K562 (cell line): ENCODE data around the gene ASB13. TPM values are rescaled to one million over a fixed set of nuclear protein-coding genes. Genes with fewer than 3 reads are reported as not detected.
A peak's percentile ranks its signal among the peaks of the same experiment; 100 is the strongest.

Experiments
- ELF4 ChIP-seq: fragments of 450-650 bp; formaldehyde crosslinking; IDR thresholded peaks from 2 replicates; pipeline ENCODE4 v1.4.0; 2022; ENCODE audit warnings: missing genetic modification characterization
- ESRRA ChIP-seq: fragments of 450-650 bp; IDR thresholded peaks from 2 replicates; pipeline ENCODE4 v1.6.1; 2014; ENCODE audit warnings: low read depth, mild to moderate bottlenecking, moderate library complexity, borderline replicate concordance
- FOXA3 ChIP-seq, 2 experiments: fragments of 450-650 bp in 1 of 2; sonication (generic) in 1 of 2; formaldehyde crosslinking; IDR thresholded peaks in 1 of 2; conservative IDR thresholded peaks in 1 of 2; 2 replicates each; pipeline versions ENCODE4 v1.4.0 to v1.8.0; 2020 to 2022; ENCODE audit warnings: mild to moderate bottlenecking in 2 of 2, missing genetic modification reagents in 1 of 2
- GTF2A2 ChIP-seq: IDR thresholded peaks from 2 replicates; pipeline ENCODE4 v1.6.1; 2016; ENCODE audit warnings: mild to moderate bottlenecking, missing genetic modification characterization, missing compliant biosample characterization
- HDAC8 ChIP-seq: fragments of 450-650 bp; IDR thresholded peaks from 2 replicates; pipeline ENCODE4 v1.6.1; 2016; ENCODE audit warnings: mild to moderate bottlenecking, missing genetic modification characterization, moderate library complexity, missing compliant biosample characterization
- MAFF ChIP-seq: IDR thresholded peaks from 2 replicates; pipeline ENCODE4 v1.6.1; 2012; ENCODE audit warnings: low read length, improper control_type of control experiment
- NR2C1 ChIP-seq, 2 experiments: fragments of 450-650 bp; IDR thresholded peaks; 2 replicates each; pipeline ENCODE4 v1.6.1; 2017; ENCODE audit warnings: mild to moderate bottlenecking in 2 of 2, antibody characterized with exemption in 1 of 2, inconsistent platforms in 1 of 2, missing compliant biosample characterization in 1 of 2, missing genetic modification characterization in 1 of 2
- POLR2A ChIP-seq: fragments of 450-650 bp; conservative IDR thresholded peaks from 2 replicates; pipeline ENCODE4 v1.6.1; 2016
- RFX1 ChIP-seq: fragments of 450-650 bp; IDR thresholded peaks from 2 replicates; pipeline ENCODE4 v1.6.1; 2016; ENCODE audit warnings: mild to moderate bottlenecking, moderate library complexity
- SIN3A ChIP-seq, 2 experiments: fragments of 150-350 bp in 1 of 2; IDR thresholded peaks; 2 replicates each; pipeline ENCODE4 v1.6.1; 2011 to 2016; ENCODE audit warnings: borderline replicate concordance in 2 of 2, low read depth in 2 of 2, low read length in 2 of 2, mild to moderate bottlenecking in 2 of 2, moderate library complexity in 2 of 2; ENCODE audit not compliant: control insufficient read depth in 1 of 2
- THAP12 ChIP-seq: fragments of 250-450 bp; sonication (Bioruptor Pico); IDR thresholded peaks from 2 replicates; pipeline ENCODE4 v1.9.0; 2021; ENCODE audit warnings: mild to moderate bottlenecking, inconsistent platforms
- ZBTB33 ChIP-seq: sonication (generic); formaldehyde crosslinking; IDR thresholded peaks from 2 replicates; pipeline ENCODE4 v1.8.1; 2023; ENCODE audit warnings: mild to moderate bottlenecking, missing genetic modification reagents
- ZNF280A ChIP-seq: fragments of 450-650 bp; IDR thresholded peaks from 2 replicates; pipeline ENCODE4 v1.6.1; 2018; ENCODE audit warnings: mild to moderate bottlenecking, low read depth; ENCODE audit not compliant: partially characterized antibody
- ZNF695 ChIP-seq: fragments of 450-650 bp; formaldehyde crosslinking; IDR thresholded peaks from 2 replicates; pipeline ENCODE4 v1.4.0; 2020; ENCODE audit warnings: mild to moderate bottlenecking, moderate library complexity
- polyA plus RNA-seq, 8 experiments: library from polyadenylated mRNA; depleted of rRNA in 4 of 8; stranded (reverse) in 5 of 8; unstranded in 3 of 8; fragments of >200 nt; fragmentation: Nextera tagmentation in 2 of 8; fragmentation: Illumina TruSeq in 1 of 8; extraction: Ambion mirVana in 2 of 8; extraction: Trizol in 1 of 8; gene quantifications; 2 replicates each; pipeline versions ENCODE4 v1.2.1 to v1.2.3, GENCODE V29; 2011 to 2014; ENCODE audit warnings: inconsistent platforms in 1 of 8, missing spikeins in 1 of 8
- total RNA-seq, 7 experiments: library from RNA; depleted of rRNA in 6 of 7; stranded (reverse); fragments of >200 nt in 6 of 7; fragmentation: Illumina TruSeq in 2 of 7; extraction: Trizol in 2 of 7; gene quantifications; 2 replicates each; pipeline versions ENCODE4 v1.2.1 to v1.2.3, GENCODE V29; 2011 to 2021; ENCODE audit warnings: low replicate concordance in 1 of 7
- TF ChIP-seq, protein P1 (sequence below): sonication (generic); formaldehyde crosslinking; IDR thresholded peaks from 2 replicates; pipeline ENCODE4 v1.8.0; 2023; ENCODE audit warnings: missing genetic modification reagents, mild to moderate bottlenecking, borderline replicate concordance

Gene ASB13
- total and polyA plus RNA-seq, 9 of the 15 experiments (the other 6 are each of a cell fraction or from before 2014, with no cell fraction given): 5.2 to 28.8 (median 16.9) TPM

DNA sequence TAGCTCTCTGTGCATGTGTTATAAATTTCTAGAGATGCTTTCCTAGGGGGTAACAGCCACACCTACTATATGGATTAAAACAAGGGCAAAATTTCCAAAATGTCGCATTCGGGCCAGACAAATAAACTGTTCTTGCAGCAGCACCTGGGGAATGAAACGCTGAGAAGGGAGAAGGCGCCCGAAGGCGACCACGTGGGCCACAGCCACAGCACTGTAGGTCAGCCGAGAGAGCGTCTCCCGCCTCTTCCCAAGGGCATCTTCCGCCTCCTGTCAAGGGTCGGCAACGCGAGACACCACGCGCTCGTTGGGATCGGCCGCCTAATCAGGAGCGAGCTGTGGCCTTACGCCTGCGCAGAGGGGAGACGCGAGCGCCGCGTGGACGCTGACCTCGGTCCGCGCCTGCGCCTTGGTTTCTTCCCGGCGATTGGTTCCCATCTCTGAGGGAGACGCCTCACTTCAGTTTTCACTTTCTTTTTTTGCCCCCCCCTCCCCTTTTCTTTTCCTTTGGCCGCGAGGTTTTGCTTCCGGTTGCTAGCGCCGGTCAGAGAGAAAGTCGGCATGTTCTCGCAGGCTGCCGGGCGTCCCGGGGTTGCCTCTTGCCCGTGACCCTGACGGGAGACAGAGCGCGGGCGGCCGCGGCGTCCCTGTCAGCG lies 18.0 kb upstream of the ASB13 start, which contains the start of gene TASOR2 (continued):
- no peak for TF ChIP-seq THAP12 (CRISPR knock-in tag)
- 0 out of 2 replicates have a peak, but pooled peaks have one; percentile 23 for TF ChIP-seq ZNF695 (CRISPR knock-in tag)
- peak; percentile 77 for TF ChIP-seq POLR2A
- TF ChIP-seq ESRRA: peak; percentile 94
- peak; percentile 96 for TF ChIP-seq NR2C1 (IDR thresholded peaks at IDR 0.05)
- peak; percentile 97 for TF ChIP-seq NR2C1 (tag; IDR thresholded peaks at IDR 0.05)
- TF ChIP-seq, protein P1, sequence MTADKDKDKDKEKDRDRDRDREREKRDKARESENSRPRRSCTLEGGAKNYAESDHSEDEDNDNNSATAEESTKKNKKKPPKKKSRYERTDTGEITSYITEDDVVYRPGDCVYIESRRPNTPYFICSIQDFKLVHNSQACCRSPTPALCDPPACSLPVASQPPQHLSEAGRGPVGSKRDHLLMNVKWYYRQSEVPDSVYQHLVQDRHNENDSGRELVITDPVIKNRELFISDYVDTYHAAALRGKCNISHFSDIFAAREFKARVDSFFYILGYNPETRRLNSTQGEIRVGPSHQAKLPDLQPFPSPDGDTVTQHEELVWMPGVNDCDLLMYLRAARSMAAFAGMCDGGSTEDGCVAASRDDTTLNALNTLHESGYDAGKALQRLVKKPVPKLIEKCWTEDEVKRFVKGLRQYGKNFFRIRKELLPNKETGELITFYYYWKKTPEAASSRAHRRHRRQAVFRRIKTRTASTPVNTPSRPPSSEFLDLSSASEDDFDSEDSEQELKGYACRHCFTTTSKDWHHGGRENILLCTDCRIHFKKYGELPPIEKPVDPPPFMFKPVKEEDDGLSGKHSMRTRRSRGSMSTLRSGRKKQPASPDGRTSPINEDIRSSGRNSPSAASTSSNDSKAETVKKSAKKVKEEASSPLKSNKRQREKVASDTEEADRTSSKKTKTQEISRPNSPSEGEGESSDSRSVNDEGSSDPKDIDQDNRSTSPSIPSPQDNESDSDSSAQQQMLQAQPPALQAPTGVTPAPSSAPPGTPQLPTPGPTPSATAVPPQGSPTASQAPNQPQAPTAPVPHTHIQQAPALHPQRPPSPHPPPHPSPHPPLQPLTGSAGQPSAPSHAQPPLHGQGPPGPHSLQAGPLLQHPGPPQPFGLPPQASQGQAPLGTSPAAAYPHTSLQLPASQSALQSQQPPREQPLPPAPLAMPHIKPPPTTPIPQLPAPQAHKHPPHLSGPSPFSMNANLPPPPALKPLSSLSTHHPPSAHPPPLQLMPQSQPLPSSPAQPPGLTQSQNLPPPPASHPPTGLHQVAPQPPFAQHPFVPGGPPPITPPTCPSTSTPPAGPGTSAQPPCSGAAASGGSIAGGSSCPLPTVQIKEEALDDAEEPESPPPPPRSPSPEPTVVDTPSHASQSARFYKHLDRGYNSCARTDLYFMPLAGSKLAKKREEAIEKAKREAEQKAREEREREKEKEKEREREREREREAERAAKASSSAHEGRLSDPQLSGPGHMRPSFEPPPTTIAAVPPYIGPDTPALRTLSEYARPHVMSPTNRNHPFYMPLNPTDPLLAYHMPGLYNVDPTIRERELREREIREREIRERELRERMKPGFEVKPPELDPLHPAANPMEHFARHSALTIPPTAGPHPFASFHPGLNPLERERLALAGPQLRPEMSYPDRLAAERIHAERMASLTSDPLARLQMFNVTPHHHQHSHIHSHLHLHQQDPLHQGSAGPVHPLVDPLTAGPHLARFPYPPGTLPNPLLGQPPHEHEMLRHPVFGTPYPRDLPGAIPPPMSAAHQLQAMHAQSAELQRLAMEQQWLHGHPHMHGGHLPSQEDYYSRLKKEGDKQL (CRISPR knock-in tag): peak; percentile 86; the same call in 1 of the 2 replicates
- no peak; the same call in 1 of the 2 replicates for TF ChIP-seq MAFF
- no peak for TF ChIP-seq RFX1
- peak; percentile 92 for TF ChIP-seq ZBTB33 (CRISPR knock-in tag)
- TF ChIP-seq ZNF280A: no peak
- peak in 1 of 2 experiments; percentile 94; a peak in 2 of 4 replicates for TF ChIP-seq FOXA3 (CRISPR knock-in tag; conservative IDR thresholded peaks at IDR 0.05 in 1 of 2, IDR thresholded peaks at IDR 0.05 in 1 of 2)
- TF ChIP-seq HDAC8 (tag): peak; percentile 86
- TF ChIP-seq SIN3A (IDR thresholded peaks at IDR 0.05; ENCODE audit: borderline replicate concordance in 2 of 2, control insufficient read depth in 1 of 2, low read depth in 2 of 2, low read length in 2 of 2): 0 out of 4 replicates have a peak, but pooled peaks of 1 of the 2 experiments have one; percentile 63
- 0 out of 2 replicates have a peak, but pooled peaks have one; percentile 49 for TF ChIP-seq GTF2A2 (tag)
- TF ChIP-seq ELF4: no peak
